GM18520 (cell line): ENCODE data around the gene PLXNA2.

Source experiments
- ATAC-seq: cut with Tn5 transposase; IDR thresholded peaks from one replicate; pipeline ENCODE4 v1.9.1; 2021; ENCODE audit not compliant: unreplicated experiment

The PLXNA2 gene

DNA sequence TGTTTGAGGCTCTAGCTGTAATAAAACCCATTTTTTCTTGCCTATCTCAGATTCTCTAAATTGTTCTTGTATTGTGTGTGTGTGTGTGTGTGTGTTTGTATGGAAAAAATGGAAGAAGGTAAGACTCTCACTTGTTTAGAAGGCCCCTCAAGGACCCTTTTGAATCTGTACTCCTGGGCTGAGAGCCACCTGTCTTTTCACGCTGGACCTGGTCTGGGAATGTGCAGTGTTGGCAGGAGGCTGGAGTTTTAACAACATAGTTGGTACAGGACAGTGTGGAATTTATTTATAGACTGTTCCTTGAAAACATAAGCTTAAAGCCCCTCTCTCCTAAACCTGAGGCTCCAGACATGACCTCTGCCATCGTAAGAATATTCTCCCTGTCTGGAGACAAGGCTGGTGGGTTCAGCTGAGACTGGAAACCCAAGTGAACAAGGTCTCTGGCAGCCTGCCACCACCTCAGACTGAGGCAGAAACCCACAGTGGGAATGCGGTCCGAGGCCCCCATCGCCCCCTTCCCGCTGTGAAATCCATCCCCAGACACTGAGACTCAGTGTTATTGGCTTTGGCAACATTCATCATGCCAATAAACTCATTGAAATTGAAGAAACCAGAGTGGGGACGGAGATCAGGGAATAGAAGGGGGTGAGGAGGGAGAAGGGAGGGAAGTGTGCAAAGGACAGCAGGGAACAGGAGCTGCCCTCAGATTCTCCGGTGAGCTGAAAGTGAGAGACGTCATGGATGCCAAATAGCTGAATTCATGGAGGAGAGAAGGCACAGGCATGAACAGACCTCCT, 24.6 kb upstream of the PLXNA2 start:
- ATAC-seq = no peak

GRCh38 chr1:208265525-208265924, 21.3 kb upstream of the PLXNA2 start:
- no peak for ATAC-seq

DNA sequence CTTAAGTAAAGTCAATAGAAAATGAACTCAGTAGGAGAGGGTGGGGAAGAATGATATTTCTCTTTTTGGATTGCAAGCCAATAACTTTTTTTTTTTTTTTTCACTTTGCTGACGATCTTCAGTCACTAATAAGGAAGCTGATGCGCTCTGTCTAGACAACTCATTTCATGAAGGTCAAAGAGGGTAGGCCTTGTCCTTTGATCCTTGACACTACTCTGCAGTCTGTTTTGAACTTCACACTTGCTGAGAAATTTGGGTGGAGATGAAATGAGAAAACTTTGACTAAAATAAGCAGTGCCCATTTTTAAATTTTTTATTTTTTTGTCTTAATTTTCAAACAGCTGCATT, 20.9 kb upstream of the PLXNA2 start:
- no peak for ATAC-seq

DNA sequence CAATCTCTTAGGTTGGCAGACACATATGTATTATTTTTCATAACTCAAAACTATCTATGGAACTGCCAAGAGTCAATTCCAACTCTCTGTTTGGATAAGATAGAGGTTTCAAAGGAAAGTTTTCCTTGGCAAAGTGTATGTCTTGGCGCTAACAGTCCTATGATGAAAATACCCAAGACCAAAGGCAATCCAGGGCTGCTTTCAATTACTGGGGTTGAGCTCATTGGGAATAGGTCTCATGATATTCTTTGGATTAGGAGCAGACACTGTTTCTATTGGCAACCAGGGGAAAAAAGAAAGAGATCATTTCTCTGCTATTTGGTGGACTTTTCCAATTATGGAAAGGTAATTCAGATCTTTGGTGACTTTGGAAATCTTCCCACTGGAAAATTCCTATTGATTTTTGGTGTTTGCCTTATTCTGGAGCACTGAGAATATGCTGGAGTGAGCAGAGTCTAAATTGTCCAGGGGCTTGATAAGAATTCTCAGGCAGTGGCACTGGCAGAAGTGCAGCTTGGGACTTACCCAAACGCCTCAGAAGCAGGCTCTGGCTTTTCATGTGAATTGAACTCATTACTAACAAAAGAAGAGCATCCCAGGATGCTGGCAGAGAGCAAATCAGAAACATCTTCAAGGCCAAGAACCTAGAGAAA, 20.4 kb upstream of the PLXNA2 start:
- ATAC-seq = no peak

DNA sequence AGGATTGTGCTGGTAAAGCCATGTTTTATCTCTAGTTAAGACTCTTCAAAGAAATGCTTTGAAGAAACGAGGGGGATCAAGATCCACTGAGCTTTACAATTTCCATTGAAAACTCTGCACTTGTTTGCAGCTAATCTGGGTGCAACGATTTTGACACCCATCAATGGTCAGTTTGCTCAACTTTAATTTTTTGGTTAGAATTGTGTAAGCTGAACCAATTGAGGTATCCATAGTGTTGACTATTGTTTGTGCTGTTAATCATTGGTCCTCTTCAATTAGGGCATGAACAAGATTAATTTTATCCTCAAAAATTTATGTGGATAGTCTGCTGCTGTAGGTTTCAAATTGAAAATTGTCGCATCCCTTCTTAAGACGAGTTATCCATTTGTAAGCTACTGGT, 17.7 kb upstream of the PLXNA2 start:
- no peak for ATAC-seq

DNA sequence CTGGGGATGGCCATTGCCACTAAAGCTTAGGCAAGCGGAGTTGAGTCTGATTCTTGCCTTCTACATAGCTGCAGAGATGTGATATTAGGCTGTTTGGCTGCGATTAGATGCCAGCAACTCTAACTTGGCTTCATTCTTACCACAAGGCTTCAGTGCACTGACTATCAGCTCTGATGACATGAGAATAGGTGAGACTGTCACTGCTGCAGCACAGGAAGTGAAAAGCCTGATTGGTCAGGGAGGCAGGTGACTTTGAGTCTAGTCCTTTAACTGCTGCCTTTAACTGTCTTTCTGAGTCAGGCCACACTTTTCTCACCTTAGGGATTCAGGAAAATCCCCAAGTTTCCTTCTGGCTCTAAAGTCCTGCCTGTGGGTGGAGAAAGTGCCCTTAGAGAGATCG, 14.1 kb upstream of the PLXNA2 start:
- no peak for ATAC-seq

DNA sequence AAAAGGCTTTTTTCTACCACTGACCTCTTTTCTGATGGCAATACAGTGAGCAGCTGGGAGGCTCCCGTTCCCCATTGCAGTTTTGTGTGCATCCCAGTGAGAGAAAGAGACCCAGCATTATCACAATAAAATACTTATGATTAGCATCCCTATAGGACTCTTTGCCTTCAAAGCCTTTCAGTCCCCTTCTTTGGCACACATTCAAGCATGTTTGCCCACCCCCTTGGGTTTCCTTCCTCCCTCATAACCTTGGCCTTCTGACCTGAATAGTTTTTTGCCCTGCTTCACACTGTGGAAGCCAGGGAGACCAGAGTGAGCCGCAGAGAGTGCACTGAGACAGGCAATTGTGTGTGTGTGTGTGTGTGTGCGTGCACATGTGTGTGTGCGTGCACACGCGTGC, 13.2 kb upstream of the PLXNA2 start:
- no peak for ATAC-seq

GRCh38 chr1:208256556-208256955, 12.4 kb upstream of the PLXNA2 start:
- ATAC-seq = no peak

GRCh38 chr1:208256091-208256490, 11.9 kb upstream of the PLXNA2 start:
- no peak for ATAC-seq

- ATAC-seq = no peak
These were observed 10.7 kb upstream of the PLXNA2 start for GRCh38 chr1:208254862-208255261.

DNA sequence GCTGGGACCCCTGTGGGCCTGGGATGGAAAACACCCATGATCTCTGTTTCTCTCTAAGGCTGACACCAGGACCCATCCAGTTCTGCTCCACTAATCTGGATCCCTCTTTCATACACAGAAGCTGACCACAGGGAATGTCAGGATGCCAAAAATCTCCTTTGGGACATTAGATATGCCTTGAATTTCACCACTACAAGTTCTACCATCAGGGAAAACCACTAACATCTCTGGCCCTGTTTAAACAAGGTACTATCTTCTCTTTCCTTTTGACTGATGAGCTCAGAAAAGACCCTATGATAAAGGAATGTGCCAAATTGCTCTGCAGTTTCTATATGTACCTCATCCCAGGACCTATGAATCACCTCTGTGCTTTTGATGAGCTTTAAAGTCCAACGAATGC, 10.2 kb upstream of the PLXNA2 start:
- no peak for ATAC-seq

DNA sequence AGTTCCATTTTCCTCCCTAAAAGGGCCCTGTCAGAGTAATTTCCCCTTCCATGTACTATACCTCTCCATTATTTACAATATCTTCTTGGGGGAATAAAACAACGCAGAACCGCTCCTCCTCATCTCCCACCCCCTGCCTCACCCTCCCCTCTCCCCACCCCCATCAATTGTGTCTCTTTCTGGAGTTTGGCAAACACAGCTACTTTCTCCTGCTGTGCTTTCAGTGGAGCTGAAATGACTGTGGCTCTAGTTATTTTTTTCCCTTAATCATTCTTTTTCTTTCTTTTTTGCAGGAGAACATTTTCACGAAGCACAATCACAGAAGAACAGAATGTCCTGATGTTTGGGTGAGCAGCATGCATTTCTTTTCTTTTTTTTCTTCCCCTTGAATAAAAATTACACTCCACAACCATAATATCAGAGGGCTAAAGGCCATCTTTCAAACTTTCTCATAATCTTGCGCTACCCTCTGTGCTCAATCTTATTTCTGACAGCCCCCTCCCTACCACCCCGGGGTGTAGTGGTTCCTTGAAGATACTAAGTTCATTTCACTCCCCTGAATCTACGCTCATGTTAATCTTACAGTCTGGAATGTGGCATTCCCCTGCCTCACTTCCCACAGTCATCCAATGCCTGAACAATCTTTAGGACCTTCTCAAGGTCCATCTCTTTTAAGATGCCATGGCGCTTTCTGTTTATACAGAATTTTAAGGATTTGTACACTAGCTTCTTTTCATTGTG, 8.8 kb upstream of the PLXNA2 start:
- ATAC-seq = no peak

GRCh38 chr1:208251911-208252835, 8.0 kb upstream of the PLXNA2 start:
- ATAC-seq = no peak

- ATAC-seq = no peak
These were observed 6.8 kb upstream of the PLXNA2 start for GRCh38 chr1:208251015-208251414.

GRCh38 chr1:208250613-208251012, 6.4 kb upstream of the PLXNA2 start:
- ATAC-seq = no peak

DNA sequence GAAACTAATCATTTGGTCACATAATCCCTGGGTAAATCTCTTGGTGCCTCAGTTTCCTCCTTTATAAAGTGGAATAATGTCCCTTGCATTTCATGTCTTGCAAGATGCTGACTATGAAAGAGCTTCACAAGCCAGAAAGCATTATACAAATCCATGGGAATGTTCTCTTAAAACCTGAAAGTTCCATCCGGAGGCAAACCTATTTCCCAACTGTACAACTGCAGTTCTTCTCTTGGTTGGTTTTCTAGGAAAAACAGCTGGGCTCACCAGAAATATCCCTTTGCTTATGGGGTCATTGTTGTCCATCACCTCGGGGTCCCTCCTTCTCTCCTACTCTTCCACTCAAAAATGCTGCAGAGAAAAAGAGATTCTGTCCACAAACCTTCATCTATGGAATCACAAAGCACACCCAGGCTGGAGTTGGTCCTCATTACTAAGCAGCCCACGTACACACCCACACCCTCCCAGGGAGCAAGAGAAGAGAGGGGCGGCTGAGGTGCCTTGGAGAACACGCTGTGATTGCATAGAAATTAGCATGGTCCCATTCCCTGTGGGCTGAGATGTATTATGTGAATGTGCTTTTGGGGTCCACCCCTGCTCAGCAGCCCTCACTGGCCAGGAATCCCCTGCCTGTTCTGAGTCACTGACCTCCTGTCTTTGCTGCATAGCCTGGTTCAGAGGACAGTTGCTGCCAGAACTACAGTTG, 5.0 kb upstream of the PLXNA2 start:
- ATAC-seq = no peak

DNA sequence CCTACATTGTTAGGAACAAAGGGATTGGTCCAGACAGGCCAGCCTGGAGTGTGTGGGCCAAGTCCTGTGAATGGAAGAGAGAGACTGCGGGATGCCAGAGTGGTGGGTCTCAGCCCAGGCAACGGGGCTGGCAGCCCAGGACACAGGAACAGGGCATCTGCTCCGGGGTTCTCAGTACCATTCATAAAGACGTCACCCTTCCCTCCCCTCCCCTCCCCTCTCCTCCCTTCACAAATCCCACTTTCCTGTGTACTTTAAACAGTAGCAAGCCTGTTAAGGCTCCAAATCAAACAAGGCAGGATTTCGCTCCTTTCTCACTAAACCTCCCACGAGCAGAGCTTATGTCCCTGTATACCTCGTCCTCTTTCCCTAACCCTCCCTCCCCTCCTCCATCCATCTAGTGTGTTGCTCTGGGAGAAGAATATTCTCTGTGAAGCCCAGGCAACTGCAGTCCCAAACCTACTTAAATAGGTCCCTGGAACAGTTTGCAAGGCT, 4.2 kb upstream of the PLXNA2 start:
- ATAC-seq = no peak

DNA sequence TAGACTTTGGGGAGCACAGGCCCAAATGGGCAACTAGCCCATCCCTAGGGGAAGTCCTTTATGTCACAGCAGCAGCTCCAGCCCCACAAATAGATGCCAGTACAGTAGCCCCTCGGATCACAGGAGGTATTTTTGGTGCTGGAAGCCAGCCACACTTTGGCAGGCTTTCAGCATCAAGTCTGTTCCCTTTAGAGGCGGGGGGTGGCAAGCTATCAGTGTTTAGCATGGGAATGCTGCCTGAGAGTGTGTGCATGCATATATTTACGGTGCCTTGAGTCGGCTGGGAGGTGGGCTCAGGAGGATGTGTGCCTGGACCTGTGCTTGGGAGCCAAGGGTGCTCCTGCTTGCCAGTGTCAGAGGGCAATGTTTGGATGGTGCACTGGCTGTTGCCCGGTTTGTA, 3.5 kb upstream of the PLXNA2 start:
- ATAC-seq = no peak

DNA sequence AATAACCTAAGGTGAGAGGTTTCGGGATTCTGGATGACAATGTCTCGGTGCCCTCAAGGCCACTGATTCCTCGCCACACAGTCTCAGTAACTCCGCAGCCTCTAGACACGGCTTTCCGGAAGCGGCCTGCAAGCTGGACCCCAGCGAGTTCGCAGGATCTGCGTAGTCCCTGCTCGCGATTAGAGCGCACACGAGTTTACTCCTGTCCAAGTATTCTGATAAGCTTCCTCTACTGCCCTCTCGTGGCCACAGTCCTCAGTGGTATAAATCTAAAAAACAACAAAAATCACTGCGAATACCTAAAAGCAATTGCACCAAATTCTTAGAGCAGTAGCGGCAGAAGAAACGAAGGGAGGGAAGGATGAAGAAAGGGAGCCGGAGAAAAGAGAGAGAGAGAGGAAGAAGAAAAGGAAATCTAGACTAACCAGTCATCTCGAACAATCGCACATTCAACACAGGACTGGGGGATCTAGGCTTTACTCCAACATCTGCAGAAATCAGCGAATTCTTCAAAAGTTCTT, 1.1 kb upstream of the PLXNA2 start:
- ATAC-seq = peak; percentile 73

DNA sequence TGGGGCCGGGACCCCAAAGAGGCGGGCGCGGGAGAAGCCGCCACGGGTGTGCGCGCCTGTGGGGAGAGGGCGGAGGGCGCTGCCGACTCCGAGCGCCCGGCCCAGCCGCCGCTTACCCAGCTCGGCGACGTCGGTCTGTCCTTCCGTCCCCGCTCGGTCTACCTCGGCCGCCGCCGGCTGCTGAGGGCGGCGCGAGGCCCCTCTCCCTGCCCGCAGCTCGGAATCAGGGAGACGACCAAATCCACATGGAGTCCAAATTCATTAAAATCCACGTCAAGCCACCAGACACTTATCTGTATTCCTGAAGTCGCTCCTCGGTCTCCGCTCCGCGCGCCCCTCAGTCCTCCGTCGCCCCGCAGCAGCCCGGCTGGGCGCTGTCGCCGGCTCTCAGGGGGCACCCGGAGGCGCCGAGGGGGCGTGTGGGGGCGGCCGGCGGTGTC, 637 bp downstream of the PLXNA2 start:
- no peak for ATAC-seq
